ENCODE data around the gene SPRED2.

Gene SPRED2

DNA sequence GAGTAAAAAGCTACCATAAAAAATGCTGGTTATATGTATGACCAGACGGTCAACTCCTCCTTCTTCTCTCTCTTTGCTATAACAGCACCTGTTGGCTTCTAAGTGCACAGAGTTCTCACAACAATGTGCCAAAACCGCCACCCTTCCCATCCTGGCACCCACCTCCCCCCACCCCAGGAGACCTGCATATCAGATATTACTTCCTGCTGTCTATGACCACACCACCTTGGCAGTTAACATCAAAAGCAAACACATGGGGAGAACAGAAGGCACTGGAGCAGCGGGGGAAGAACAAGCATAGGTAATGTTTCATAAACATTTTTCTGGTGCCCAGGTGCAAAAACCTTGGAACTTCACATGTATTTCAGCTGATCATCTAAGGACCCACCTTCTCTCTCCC, 15.5 kb downstream of the SPRED2 start:
- 90 to 95% methylated on average over 3 of the region's 3 CpGs for WGBS, 2 experiments
- no peaks in the 10 kb centered on the region for H3K9me3 ChIP-seq (ENCODE audit: control insufficient read depth, low read length)
- H3K36me3 ChIP-seq (ENCODE audit: control insufficient read depth, insufficient read depth, low read length) = no peaks in the 10 kb centered on the region
- no peaks in the 10 kb centered on the region for H3K27me3 ChIP-seq (ENCODE audit: control insufficient read depth, insufficient read depth, low read length, poor library complexity, severe bottlenecking)
- peaks cover 4% of the 10 kb centered on the region for H3K4me1 ChIP-seq (ENCODE audit: control insufficient read depth, insufficient read depth, low read length)
- H3K4me3 ChIP-seq (ENCODE audit: insufficient read depth, low read depth, low read length) = no peak overlapping the region
- H3K27ac ChIP-seq (ENCODE audit: insufficient read depth, low read depth, low read length, poor library complexity, severe bottlenecking) = no peak overlapping the region

DNA sequence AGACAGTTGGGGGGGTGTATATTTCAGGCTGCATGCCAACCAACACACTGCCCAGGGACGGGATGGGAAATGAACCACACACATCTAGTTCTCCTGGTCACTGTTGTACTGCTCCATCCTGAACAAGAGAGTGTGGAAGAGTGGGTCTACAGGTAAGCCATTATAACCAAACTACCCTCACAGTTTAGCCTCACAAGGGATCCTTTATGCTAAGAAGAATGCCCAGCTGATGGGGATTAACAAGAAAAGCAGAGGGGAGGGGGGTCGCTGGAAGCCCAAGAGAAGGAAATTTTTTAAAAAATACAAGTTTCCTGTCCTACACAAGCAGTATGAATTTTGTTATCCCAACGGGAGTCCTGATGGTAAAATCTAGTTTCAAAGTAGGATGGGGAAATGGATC, 16.1 kb downstream of the SPRED2 start:
- no peaks in the 10 kb centered on the region for H3K9me3 ChIP-seq (ENCODE audit: control insufficient read depth, low read length)

DNA sequence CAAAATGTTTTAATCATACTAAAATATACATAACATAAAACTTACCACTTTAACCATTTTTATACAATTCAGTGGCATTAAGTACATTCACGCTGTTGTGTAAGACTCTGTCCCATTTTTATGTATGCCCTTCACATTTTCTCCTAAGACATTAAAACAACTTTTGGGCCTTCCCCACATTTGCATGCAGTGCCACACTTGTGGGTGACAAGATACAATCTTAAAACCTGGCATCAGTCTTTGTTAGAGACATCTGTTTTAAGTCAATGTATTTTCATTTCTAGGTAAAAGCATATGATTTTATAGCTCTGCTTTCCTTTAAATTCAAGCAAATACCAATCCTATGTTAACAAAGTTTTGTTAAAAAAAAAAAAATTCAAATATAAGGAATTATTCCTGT, 17.3 kb downstream of the SPRED2 start:
- 94 to 98% methylated on average over 1 of the region's 1 CpG for WGBS, 2 experiments
- Histone ChIP-seq H3K4me1 (ENCODE audit: control insufficient read depth, insufficient read depth, low read length) (peaks cover 4% of the 10 kb centered on the region), H3K27me3 (ENCODE audit: control insufficient read depth, insufficient read depth, low read length, poor library complexity, severe bottlenecking) (no peaks in the 10 kb centered on the region), H3K4me3 (ENCODE audit: insufficient read depth, low read depth, low read length) (no peak overlapping the region), H3K36me3 (ENCODE audit: control insufficient read depth, insufficient read depth, low read length) (no peaks in the 10 kb centered on the region), H3K27ac (ENCODE audit: insufficient read depth, low read depth, low read length, poor library complexity, severe bottlenecking) (no peak overlapping the region), H3K9me3 (ENCODE audit: control insufficient read depth, low read length) (no peaks in the 10 kb centered on the region)

More for the DNA sequence above, 16.1 kb downstream of the SPRED2 start:
- Histone ChIP-seq H3K4me3 (ENCODE audit: insufficient read depth, low read depth, low read length) (no peak overlapping the region), H3K36me3 (ENCODE audit: control insufficient read depth, insufficient read depth, low read length) (no peaks in the 10 kb centered on the region), H3K27me3 (ENCODE audit: control insufficient read depth, insufficient read depth, low read length, poor library complexity, severe bottlenecking) (no peaks in the 10 kb centered on the region), H3K27ac (ENCODE audit: insufficient read depth, low read depth, low read length, poor library complexity, severe bottlenecking) (no peak overlapping the region), H3K4me1 (ENCODE audit: control insufficient read depth, insufficient read depth, low read length) (peaks cover 4% of the 10 kb centered on the region)
- 81 to 85% methylated on average over 3 of the region's 3 CpGs for WGBS, 2 experiments

DNA sequence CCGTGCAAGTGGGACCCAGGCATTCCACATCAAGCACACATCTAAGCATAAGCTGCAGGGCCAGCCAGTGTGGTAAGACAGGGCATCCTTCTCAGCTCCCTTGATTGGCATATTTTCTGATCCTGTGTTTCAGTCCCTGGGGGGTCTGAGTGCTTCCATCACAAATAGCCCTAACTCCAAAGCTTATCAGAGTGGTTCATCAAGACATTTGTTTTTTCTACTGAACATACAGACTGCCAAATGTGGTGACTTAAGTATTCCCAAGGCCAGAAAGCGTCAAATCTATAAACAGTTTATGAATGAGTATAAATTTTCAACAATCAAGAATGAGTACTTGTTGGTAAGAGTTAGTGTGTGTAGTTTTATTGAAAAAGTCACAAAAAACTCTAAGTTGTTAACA, 18.8 kb downstream of the SPRED2 start:
- Histone ChIP-seq H3K4me1 (ENCODE audit: control insufficient read depth, insufficient read depth, low read length) (peaks cover 4% of the 10 kb centered on the region), H3K27me3 (ENCODE audit: control insufficient read depth, insufficient read depth, low read length, poor library complexity, severe bottlenecking) (no peaks in the 10 kb centered on the region), H3K4me3 (ENCODE audit: insufficient read depth, low read depth, low read length) (no peak overlapping the region), H3K27ac (ENCODE audit: insufficient read depth, low read depth, low read length, poor library complexity, severe bottlenecking) (no peak overlapping the region), H3K36me3 (ENCODE audit: control insufficient read depth, insufficient read depth, low read length) (no peaks in the 10 kb centered on the region), H3K9me3 (ENCODE audit: control insufficient read depth, low read length) (no peaks in the 10 kb centered on the region)
- 93 to 95% methylated on average over 1 to 2 of the region's 2 CpGs for WGBS, 2 experiments

DNA sequence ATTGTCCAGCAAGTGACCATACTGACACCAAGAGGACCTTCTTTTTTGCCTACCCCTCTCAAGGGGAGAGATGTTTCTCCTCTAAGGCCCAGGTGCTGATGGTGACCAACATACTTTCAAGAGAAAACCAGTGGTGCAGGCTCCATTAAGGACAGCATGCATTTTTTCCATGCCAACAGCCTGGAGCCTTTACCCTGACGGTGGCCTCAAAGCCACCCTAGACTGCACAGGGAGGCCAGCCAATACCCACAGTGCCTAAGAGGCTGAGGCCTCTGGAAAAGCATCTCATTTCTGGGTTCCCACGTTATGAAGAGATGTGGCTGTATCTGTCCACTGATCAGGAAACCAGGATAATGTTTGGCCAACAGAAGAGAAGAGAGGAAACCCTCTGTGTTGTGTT, 19.3 kb downstream of the SPRED2 start:
- H3K36me3 ChIP-seq (ENCODE audit: control insufficient read depth, insufficient read depth, low read length) = no peaks in the 10 kb centered on the region
- H3K4me1 ChIP-seq (ENCODE audit: control insufficient read depth, insufficient read depth, low read length) = peaks cover 4% of the 10 kb centered on the region
- no peaks in the 10 kb centered on the region for H3K27me3 ChIP-seq (ENCODE audit: control insufficient read depth, insufficient read depth, low read length, poor library complexity, severe bottlenecking)
- WGBS, 2 experiments = 76 to 90% methylated on average over 2 of the region's 2 CpGs
- H3K4me3 ChIP-seq (ENCODE audit: insufficient read depth, low read depth, low read length) = no peak overlapping the region
- H3K27ac ChIP-seq (ENCODE audit: insufficient read depth, low read depth, low read length, poor library complexity, severe bottlenecking) = no peak overlapping the region
- H3K9me3 ChIP-seq (ENCODE audit: control insufficient read depth, low read length) = no peaks in the 10 kb centered on the region

DNA sequence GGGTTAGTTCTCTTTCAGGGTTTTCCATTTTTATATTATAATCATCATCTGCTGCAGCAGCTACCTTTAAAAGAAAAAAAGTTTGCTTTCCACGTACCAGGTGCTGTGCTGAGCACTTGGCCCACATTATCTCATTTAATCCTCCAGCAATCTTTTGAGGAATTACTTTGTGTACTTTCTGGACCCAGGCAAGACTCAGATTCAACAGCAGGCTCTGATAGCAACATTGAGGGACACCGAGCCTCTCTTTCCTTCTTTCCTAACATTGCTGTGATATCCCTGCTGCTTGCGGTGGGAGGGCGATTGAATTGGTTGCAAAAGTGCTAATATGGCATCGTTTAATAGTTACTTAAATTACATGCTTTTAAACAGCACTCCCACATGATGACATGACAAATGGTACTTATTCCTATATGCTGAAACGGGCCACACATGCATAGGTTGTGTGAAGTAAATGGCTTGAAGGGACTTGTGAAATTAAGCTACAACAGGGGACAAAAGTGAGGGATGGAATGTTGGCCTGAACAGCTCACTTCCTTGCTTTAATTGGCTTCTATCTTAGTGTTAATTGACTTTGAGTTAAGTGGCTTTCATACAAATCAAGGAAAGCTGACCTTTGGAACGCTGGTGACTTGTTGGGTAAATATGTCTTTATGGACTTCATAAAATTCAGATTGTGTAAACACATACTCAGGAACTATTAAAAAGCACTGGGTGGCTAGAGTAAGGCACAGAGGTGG, 21.2 kb downstream of the SPRED2 start:
- WGBS, 2 experiments = 85 to 88% methylated on average over 5 to 7 of the region's 7 CpGs
- Histone ChIP-seq H3K36me3 (ENCODE audit: control insufficient read depth, insufficient read depth, low read length) (no peaks in the 10 kb centered on the region), H3K27ac (ENCODE audit: insufficient read depth, low read depth, low read length, poor library complexity, severe bottlenecking) (no peak overlapping the region), H3K9me3 (ENCODE audit: control insufficient read depth, low read length) (no peaks in the 10 kb centered on the region), H3K27me3 (ENCODE audit: control insufficient read depth, insufficient read depth, low read length, poor library complexity, severe bottlenecking) (no peaks in the 10 kb centered on the region), H3K4me3 (ENCODE audit: insufficient read depth, low read depth, low read length) (no peak overlapping the region), H3K4me1 (ENCODE audit: control insufficient read depth, insufficient read depth, low read length) (peaks cover 4% of the 10 kb centered on the region)

DNA sequence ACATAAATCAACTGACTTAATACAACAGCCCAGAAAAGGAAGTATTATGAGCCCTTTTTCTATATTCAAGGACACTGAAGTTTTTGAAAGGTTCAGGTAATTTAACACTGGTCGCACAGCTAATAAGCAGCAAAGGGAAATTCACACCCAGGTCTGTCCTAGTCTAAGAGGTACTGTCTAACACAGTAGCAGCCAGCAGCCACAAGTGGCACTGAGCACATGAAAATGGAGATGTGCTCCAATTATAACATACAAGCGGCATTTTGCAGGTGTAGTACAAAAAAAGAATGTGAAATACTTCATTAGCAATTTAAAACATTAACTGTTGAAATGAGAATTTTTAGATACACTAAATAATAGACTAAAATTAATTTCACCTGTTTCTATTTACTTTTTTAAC, 23.4 kb downstream of the SPRED2 start:
- Histone ChIP-seq H3K27me3 (ENCODE audit: control insufficient read depth, insufficient read depth, low read length, poor library complexity, severe bottlenecking) (no peaks in the 10 kb centered on the region), H3K36me3 (ENCODE audit: control insufficient read depth, insufficient read depth, low read length) (no peaks in the 10 kb centered on the region), H3K4me1 (ENCODE audit: control insufficient read depth, insufficient read depth, low read length) (peaks cover 12% of the 10 kb centered on the region), H3K27ac (ENCODE audit: insufficient read depth, low read depth, low read length, poor library complexity, severe bottlenecking) (no peak overlapping the region), H3K4me3 (ENCODE audit: insufficient read depth, low read depth, low read length) (no peak overlapping the region), H3K9me3 (ENCODE audit: control insufficient read depth, low read length) (no peaks in the 10 kb centered on the region)
- WGBS, 2 experiments = 96 to 100% methylated on average over 1 to 2 of the region's 2 CpGs

DNA sequence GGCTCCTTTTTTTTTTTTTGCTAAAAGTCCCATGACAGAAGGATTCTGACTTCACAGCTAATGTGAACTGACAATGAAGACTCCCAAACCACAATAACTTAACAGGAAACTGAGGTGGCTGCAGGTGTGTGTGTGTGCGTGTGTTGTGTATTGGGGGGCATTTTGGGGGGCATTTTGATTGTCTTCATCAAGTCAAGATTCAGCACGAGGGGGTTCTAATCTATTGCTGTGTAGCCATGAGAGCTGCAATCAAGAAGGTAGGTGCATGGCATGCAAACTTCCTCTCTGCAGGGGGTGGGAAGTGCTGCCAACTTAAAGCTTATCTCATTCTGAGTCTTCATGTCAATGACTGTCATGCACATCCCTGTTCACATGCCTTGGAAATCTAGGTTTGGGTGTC, 25.2 kb downstream of the SPRED2 start:
- Histone ChIP-seq H3K27me3 (ENCODE audit: control insufficient read depth, insufficient read depth, low read length, poor library complexity, severe bottlenecking) (no peaks in the 10 kb centered on the region), H3K4me3 (ENCODE audit: insufficient read depth, low read depth, low read length) (no peak overlapping the region), H3K27ac (ENCODE audit: insufficient read depth, low read depth, low read length, poor library complexity, severe bottlenecking) (no peak overlapping the region), H3K4me1 (ENCODE audit: control insufficient read depth, insufficient read depth, low read length) (peaks cover 8% of the 10 kb centered on the region), H3K36me3 (ENCODE audit: control insufficient read depth, insufficient read depth, low read length) (no peaks in the 10 kb centered on the region), H3K9me3 (ENCODE audit: control insufficient read depth, low read length) (no peaks in the 10 kb centered on the region)
- 89 to 93% methylated on average over 2 of the region's 2 CpGs for whole genome bisulfite sequencing, 2 experiments

DNA sequence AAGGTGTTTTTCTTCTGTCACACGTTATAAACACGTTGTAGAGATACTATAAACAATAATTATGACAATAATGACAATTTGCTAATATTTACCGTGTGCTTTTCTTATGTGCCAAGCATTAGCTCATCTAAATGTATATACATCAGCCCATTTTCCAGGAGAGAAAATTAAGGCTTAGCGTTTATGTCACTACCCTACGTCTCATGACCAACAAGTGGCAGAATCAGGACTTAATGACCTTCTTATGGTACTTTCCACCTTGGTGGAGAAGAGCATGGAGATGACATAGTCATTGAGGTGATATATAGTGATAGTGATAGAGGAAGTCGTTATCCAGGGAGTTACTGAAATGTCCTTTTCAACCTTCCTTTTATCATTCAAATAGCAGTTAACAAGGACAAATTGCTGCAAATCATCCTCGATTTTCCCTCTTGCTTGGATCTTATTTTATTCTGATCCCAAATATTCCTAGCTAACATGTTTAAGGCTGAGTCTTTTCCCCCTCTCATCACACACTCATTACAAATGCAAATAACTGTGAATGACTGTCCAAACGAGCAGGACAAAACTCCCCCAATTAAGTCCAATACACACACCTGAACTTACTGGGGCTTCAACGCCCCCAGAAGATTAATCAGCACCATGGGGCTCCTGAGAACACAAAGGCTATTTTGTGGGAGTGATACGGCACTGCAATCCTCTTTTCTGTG, 27.3 kb downstream of the SPRED2 start:
- Histone ChIP-seq H3K27ac (ENCODE audit: insufficient read depth, low read depth, low read length, poor library complexity, severe bottlenecking) (no peak overlapping the region), H3K4me3 (ENCODE audit: insufficient read depth, low read depth, low read length) (no peak overlapping the region), H3K9me3 (ENCODE audit: control insufficient read depth, low read length) (no peaks in the 10 kb centered on the region), H3K36me3 (ENCODE audit: control insufficient read depth, insufficient read depth, low read length) (no peaks in the 10 kb centered on the region), H3K4me1 (ENCODE audit: control insufficient read depth, insufficient read depth, low read length) (peaks cover 8% of the 10 kb centered on the region), H3K27me3 (ENCODE audit: control insufficient read depth, insufficient read depth, low read length, poor library complexity, severe bottlenecking) (no peaks in the 10 kb centered on the region)
- 72 to 75% methylated on average over 8 of the region's 10 CpGs for WGBS, 2 experiments

DNA sequence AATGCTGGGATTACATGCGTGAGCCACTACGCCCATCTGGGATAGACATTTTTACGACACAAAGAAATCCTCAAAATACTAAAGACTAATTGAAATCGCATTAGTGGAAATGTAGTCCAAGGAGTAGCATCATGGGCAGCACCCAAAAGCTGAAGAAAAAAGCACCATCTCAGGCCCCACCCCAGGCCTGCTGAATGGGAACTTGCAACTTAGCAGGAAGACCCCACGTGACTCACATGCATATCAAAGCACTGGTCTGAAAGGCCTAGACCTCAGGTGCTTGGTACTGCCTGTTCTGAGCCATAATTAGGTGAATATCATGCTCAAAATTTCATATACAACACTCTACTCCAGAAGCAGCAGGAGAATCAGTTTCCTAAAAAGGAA, 28.9 kb downstream of the SPRED2 start:
- Histone ChIP-seq H3K4me1 (ENCODE audit: control insufficient read depth, insufficient read depth, low read length) (peaks cover 8% of the 10 kb centered on the region), H3K36me3 (ENCODE audit: control insufficient read depth, insufficient read depth, low read length) (no peaks in the 10 kb centered on the region), H3K27me3 (ENCODE audit: control insufficient read depth, insufficient read depth, low read length, poor library complexity, severe bottlenecking) (no peaks in the 10 kb centered on the region), H3K4me3 (ENCODE audit: insufficient read depth, low read depth, low read length) (no peak overlapping the region), H3K27ac (ENCODE audit: insufficient read depth, low read depth, low read length, poor library complexity, severe bottlenecking) (no peak overlapping the region), H3K9me3 (ENCODE audit: control insufficient read depth, low read length) (no peaks in the 10 kb centered on the region)
- 75 to 83% methylated on average over 5 of the region's 5 CpGs for WGBS, 2 experiments

Measured in ectodermal cell (in vitro differentiated cells).